Measurements from ENCODE around the gene ENTREP3. TPM values are rescaled to one million over a fixed set of nuclear protein-coding genes. Genes with fewer than 3 reads are reported as not detected.

ENTREP3 gene
- total RNA-seq, 1 donor from 2014 or later, result 14.8 TPM

DNA sequence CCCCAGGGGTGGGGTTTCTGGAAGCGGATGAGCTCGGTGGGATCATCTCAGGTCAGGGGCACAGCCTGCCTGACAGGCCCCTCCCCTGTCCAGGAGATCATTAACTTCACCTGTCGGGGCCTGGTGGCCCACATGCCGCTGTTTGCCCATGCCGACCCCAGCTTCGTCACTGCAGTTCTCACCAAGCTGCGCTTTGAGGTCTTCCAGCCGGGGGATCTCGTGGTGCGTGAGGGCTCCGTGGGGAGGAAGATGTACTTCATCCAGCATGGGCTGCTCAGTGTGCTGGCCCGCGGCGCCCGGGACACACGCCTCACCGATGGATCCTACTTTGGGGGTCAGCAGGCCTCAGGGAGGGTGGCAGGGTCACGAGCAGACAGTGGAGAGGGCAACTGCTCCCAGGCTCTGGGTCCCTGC lies 30.4 kb upstream of the ENTREP3 start:
- H3K36me3 Mint-ChIP-seq (ENCODE audit: low read depth), result no peaks in the 10 kb centered on the region
- H3K4me3 Mint-ChIP-seq, result no peak overlapping the region
- no peak overlapping the region for H3K27ac Mint-ChIP-seq
- no peaks in the 10 kb centered on the region for H3K27me3 Mint-ChIP-seq
- no peaks in the 10 kb centered on the region for H3K9me3 Mint-ChIP-seq
- POLR2A ChIA-PET, result no interaction called here
- CTCF ChIA-PET, result interaction anchor here (0.6 kb wide), 1 partner anchor 38 kb away, joined by 3 read pairs; no protein-coding TSS in a partner anchor
- no peak for ATAC-seq (ENCODE audit: low read depth)
- TF ChIP-seq, protein P1, sequence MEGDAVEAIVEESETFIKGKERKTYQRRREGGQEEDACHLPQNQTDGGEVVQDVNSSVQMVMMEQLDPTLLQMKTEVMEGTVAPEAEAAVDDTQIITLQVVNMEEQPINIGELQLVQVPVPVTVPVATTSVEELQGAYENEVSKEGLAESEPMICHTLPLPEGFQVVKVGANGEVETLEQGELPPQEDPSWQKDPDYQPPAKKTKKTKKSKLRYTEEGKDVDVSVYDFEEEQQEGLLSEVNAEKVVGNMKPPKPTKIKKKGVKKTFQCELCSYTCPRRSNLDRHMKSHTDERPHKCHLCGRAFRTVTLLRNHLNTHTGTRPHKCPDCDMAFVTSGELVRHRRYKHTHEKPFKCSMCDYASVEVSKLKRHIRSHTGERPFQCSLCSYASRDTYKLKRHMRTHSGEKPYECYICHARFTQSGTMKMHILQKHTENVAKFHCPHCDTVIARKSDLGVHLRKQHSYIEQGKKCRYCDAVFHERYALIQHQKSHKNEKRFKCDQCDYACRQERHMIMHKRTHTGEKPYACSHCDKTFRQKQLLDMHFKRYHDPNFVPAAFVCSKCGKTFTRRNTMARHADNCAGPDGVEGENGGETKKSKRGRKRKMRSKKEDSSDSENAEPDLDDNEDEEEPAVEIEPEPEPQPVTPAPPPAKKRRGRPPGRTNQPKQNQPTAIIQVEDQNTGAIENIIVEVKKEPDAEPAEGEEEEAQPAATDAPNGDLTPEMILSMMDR (IDR thresholded peaks at IDR 0.05), result no peak
- intact Hi-C loops (cut with micrococcal nuclease), result no loop called here
- no peaks in the 10 kb centered on the region for H3K4me1 Mint-ChIP-seq
- DNase-seq, result no peak

GRCh38 chr1:155285063-155285462 lies 29.8 kb upstream of the ENTREP3 start:
- ChIA-PET POLR2A (no interaction called here), CTCF (no interaction called here)
- Mint-ChIP-seq H3K4me1 (no peaks in the 10 kb centered on the region), H3K4me3 (no peak overlapping the region), H3K27me3 (no peaks in the 10 kb centered on the region), H3K9me3 (no peaks in the 10 kb centered on the region), H3K36me3 (ENCODE audit: low read depth) (no peaks in the 10 kb centered on the region), H3K27ac (no peak overlapping the region)
- TF ChIP-seq, protein P1 (IDR thresholded peaks at IDR 0.05), result no peak
- intact Hi-C loops (cut with micrococcal nuclease), result no loop called here
- DNase-seq (no peak), ATAC-seq (ENCODE audit: low read depth) (no peak)

DNA sequence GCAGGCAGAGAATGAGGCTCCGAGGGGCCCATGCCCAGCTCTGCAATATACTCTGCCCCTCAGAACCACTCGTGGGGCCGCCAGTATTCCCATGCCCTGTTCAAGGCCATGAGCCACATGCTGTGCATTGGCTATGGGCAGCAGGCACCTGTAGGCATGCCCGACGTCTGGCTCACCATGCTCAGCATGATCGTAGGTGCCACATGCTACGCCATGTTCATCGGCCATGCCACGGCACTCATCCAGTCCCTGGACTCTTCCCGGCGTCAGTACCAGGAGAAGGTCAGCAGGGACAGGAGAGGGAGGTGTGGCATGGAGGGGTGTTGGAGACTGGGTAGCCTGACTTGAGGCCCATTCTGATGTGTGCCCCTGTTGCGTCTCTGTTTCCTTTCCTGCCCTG lies 29.2 kb upstream of the ENTREP3 start:
- Mint-ChIP-seq H3K9me3 (no peaks in the 10 kb centered on the region), H3K27me3 (no peaks in the 10 kb centered on the region), H3K4me3 (no peak overlapping the region), H3K4me1 (no peaks in the 10 kb centered on the region), H3K36me3 (ENCODE audit: low read depth) (no peaks in the 10 kb centered on the region), H3K27ac (no peak overlapping the region)
- intact Hi-C loops (cut with micrococcal nuclease), result no loop called here
- TF ChIP-seq, protein P1 (IDR thresholded peaks at IDR 0.05), result no peak
- DNase-seq, result no peak
- CTCF ChIA-PET, result no interaction called here
- POLR2A ChIA-PET, result interaction anchor here (0.6 kb wide), 1 partner anchor 11 kb away, joined by 4 read pairs; the partner anchor contains the start of gene CLK2
- no peak for ATAC-seq (ENCODE audit: low read depth)

DNA sequence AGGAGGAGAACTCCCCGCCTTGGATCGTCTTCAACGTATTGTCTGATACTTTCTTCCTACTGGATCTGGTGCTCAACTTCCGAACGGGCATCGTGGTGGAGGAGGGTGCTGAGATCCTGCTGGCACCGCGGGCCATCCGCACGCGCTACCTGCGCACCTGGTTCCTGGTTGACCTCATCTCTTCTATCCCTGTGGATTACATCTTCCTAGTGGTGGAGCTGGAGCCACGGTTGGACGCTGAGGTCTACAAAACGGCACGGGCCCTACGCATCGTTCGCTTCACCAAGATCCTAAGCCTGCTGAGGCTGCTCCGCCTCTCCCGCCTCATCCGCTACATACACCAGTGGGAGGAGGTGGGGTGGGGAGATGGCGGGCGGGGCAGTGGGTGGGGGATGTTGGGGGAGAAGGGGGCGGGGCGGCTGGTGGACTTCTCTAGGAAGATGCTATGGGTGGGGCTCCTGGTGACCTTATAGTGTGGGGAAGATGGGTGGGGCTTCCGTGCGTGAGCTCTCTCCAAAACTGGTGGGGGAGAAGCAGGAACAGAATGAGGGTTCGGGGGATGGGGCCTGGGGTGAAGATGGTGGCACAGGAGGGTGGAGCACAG lies 27.3 kb upstream of the ENTREP3 start:
- no peaks in the 10 kb centered on the region for H3K36me3 Mint-ChIP-seq (ENCODE audit: low read depth)
- no peak overlapping the region for H3K27ac Mint-ChIP-seq
- H3K9me3 Mint-ChIP-seq, result no peaks in the 10 kb centered on the region
- H3K4me3 Mint-ChIP-seq, result no peak overlapping the region
- ATAC-seq (ENCODE audit: low read depth), result no peak
- no peaks in the 10 kb centered on the region for H3K27me3 Mint-ChIP-seq
- intact Hi-C loops (cut with micrococcal nuclease), result no loop called here
- ChIA-PET CTCF (no interaction called here), POLR2A (no interaction called here)
- H3K4me1 Mint-ChIP-seq, result peaks cover 8% of the 10 kb centered on the region
- TF ChIP-seq, protein P1 (IDR thresholded peaks at IDR 0.05), result no peak
- no peak for DNase-seq

DNA sequence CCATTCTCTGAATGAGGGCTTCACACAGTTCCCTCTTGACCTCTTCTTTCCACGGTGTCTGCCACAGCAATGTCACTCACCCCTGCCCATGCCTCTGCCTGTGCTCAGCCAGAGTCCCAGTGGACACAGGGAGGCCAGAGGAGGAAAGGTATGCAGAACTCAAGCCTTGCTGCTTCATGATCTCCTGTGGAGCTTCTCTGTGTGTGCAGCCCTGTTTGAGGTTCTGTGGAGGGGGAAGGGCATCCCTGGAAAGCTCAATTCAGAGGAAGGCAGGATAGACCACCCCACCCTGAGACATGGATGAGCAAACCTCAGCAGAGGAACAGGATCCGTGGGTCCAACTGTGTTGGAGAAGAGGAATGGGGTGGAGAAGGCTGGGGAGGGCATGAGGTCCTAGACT lies 24.0 kb upstream of the ENTREP3 start:
- Mint-ChIP-seq H3K4me1 (peaks cover 22% of the 10 kb centered on the region), H3K36me3 (ENCODE audit: low read depth) (no peaks in the 10 kb centered on the region)
- intact Hi-C loops (cut with micrococcal nuclease), result loop anchor here (5.0 to 10.0 kb wide), 2 partner anchors 37 to 286 kb away; partner anchors contain the start of gene ASH1L

More for the DNA sequence above, 24.0 kb upstream of the ENTREP3 start:
- ATAC-seq (ENCODE audit: low read depth) (no peak), DNase-seq (no peak)
- H3K9me3 Mint-ChIP-seq, result no peaks in the 10 kb centered on the region
- no peaks in the 10 kb centered on the region for H3K27me3 Mint-ChIP-seq
- H3K27ac Mint-ChIP-seq, result no peak overlapping the region
- H3K4me3 Mint-ChIP-seq, result no peak overlapping the region
- ChIA-PET CTCF (no interaction called here), POLR2A (interaction anchor here (1.5 kb wide), 1 partner anchor 29 kb away, joined by 5 read pairs; the partner anchor contains the start of gene FDPS)
- TF ChIP-seq, protein P1 (IDR thresholded peaks at IDR 0.05), result no peak
